ENCODE measurements around the gene ADAMTS2.

- TF ChIP-seq CTCF (IDR thresholded peaks at IDR 0.05) (no peak), POLR2A (IDR thresholded peaks at IDR 0.05) (no peak)
These were observed 215.6 kb downstream of the ADAMTS2 start for GRCh38 chr5:179129607-179130071.

Measured in lower leg skin (tissue), 3 donors.